HepG2 (cell line): ENCODE data around the gene GATC. TPM values are rescaled to one million over a fixed set of nuclear protein-coding genes. Genes with fewer than 3 reads are reported as not detected.

Source experiments
- AHR ChIP-seq: IDR thresholded peaks from 2 replicates; pipeline ENCODE4 v1.6.1; 2018; ENCODE audit warnings: missing genetic modification reagents, missing compliant biosample characterization
- ATF1 ChIP-seq: IDR thresholded peaks from 2 replicates; pipeline ENCODE4 v1.6.1; 2016; ENCODE audit warnings: mild to moderate bottlenecking, control low read depth
- ATM ChIP-seq: fragments of 450-650 bp; IDR thresholded peaks from 2 replicates; pipeline ENCODE4 v1.7.1; 2017; ENCODE audit warnings: mild to moderate bottlenecking, borderline replicate concordance
- DNMT3B ChIP-seq: conservative IDR thresholded peaks from 2 replicates; pipeline ENCODE4 v1.6.1; 2016; ENCODE audit warnings: missing biosample characterization, control low read depth
- HIVEP1 ChIP-seq: sonication (generic); formaldehyde crosslinking; IDR thresholded peaks from 2 replicates; pipeline ENCODE4 v1.4.0; 2020; ENCODE audit warnings: mild to moderate bottlenecking, missing genetic modification reagents
- HOXA9 ChIP-seq: sonication (generic); formaldehyde crosslinking; IDR thresholded peaks from 2 replicates; pipeline ENCODE4 v1.8.1; 2022; ENCODE audit warnings: missing genetic modification reagents, mild to moderate bottlenecking, moderate library complexity, borderline replicate concordance
- JARID2 ChIP-seq: sonication (generic); formaldehyde crosslinking; IDR thresholded peaks from 2 replicates; pipeline ENCODE4 v1.8.1; 2023; ENCODE audit warnings: missing genetic modification reagents, inconsistent platforms; ENCODE audit not compliant: insufficient replicate concordance
- KMT2B ChIP-seq: IDR thresholded peaks from 2 replicates; pipeline ENCODE4 v1.6.1; 2016; ENCODE audit warnings: missing genetic modification reagents, missing compliant biosample characterization
- MYNN ChIP-seq: sonication (generic); formaldehyde crosslinking; IDR thresholded peaks from 2 replicates; pipeline ENCODE4 v1.4.0; 2020; ENCODE audit warnings: mild to moderate bottlenecking, low read depth, missing genetic modification reagents
- NFKB2 ChIP-seq: sonication (generic); formaldehyde crosslinking; IDR thresholded peaks from 2 replicates; pipeline ENCODE4 v1.4.0; 2020; ENCODE audit warnings: missing genetic modification reagents, borderline replicate concordance
- SALL1 ChIP-seq: sonication (generic); formaldehyde crosslinking; IDR thresholded peaks from 2 replicates; pipeline ENCODE4 v1.8.0; 2022; ENCODE audit warnings: mild to moderate bottlenecking, missing genetic modification reagents
- SP1 ChIP-seq, 2 experiments: fragments of 450-650 bp in 1 of 2; sonication (generic) in 1 of 2; formaldehyde crosslinking in 1 of 2; IDR thresholded peaks; 2 replicates each; pipeline versions ENCODE4 v1.4.0 to v1.6.1; 2016 to 2020; ENCODE audit warnings: missing genetic modification reagents in 1 of 2
- SRY ChIP-seq: sonication (generic); formaldehyde crosslinking; IDR thresholded peaks from 2 replicates; pipeline ENCODE4 v1.8.0; 2022; ENCODE audit warnings: mild to moderate bottlenecking, missing genetic modification reagents
- ZBTB3 ChIP-seq: sonication (generic); formaldehyde crosslinking; IDR thresholded peaks from 2 replicates; pipeline ENCODE4 v1.4.0; 2020; ENCODE audit warnings: low read depth, mild to moderate bottlenecking, moderate library complexity, missing genetic modification reagents, borderline replicate concordance
- ZNF138 ChIP-seq: sonication (generic); formaldehyde crosslinking; IDR thresholded peaks from 2 replicates; pipeline ENCODE4 v1.5.0; 2020; ENCODE audit warnings: mild to moderate bottlenecking, low read depth, missing genetic modification reagents
- ZNF333 ChIP-seq: sonication (generic); formaldehyde crosslinking; IDR thresholded peaks from 2 replicates; pipeline ENCODE4 v1.4.0; 2020; ENCODE audit warnings: mild to moderate bottlenecking, missing genetic modification reagents, borderline replicate concordance
- ZNF350 ChIP-seq: sonication (generic); formaldehyde crosslinking; IDR thresholded peaks from 2 replicates; pipeline ENCODE4 v1.4.0; 2020; ENCODE audit warnings: mild to moderate bottlenecking, low read depth, missing genetic modification reagents, borderline replicate concordance
- ZNF460 ChIP-seq: sonication (generic); formaldehyde crosslinking; IDR thresholded peaks from 2 replicates; pipeline ENCODE4 v1.5.1; 2020; ENCODE audit warnings: missing genetic modification reagents, mild to moderate bottlenecking, borderline replicate concordance
- ZNF766 ChIP-seq: sonication (generic); formaldehyde crosslinking; IDR thresholded peaks from 2 replicates; pipeline ENCODE4 v1.5.0; 2020; ENCODE audit warnings: missing genetic modification reagents, borderline replicate concordance
- ZNF878 ChIP-seq: sonication (generic); formaldehyde crosslinking; IDR thresholded peaks from 2 replicates; pipeline ENCODE4 v1.8.1; 2023; ENCODE audit warnings: mild to moderate bottlenecking, missing genetic modification reagents, moderate library complexity
- polyA plus RNA-seq, 8 experiments: library from polyadenylated mRNA; depleted of rRNA in 3 of 8; stranded (reverse) in 7 of 8; unstranded in 1 of 8; fragments of >200 nt; fragmentation: Illumina TruSeq in 4 of 8; extraction: Trizol in 4 of 8; gene quantifications; 2 replicates each; pipeline versions ENCODE4 v1.2.1 to v1.2.3, GENCODE V29; 2011 to 2016; ENCODE audit warnings: low read depth in 4 of 8, missing spikeins in 1 of 8, mixed read lengths in 1 of 8; ENCODE audit not compliant: insufficient read depth in 1 of 8
- total RNA-seq, 5 experiments: library from RNA; depleted of rRNA; stranded (reverse); fragments of >200 nt; fragmentation: Illumina TruSeq; extraction: Trizol; gene quantifications; 2 replicates each; pipeline ENCODE4 v1.2.3, GENCODE V29; 2016; ENCODE audit warnings: low read depth in 1 of 5
- TF ChIP-seq, protein P1 (sequence below): sonication (generic); formaldehyde crosslinking; IDR thresholded peaks from 2 replicates; pipeline ENCODE4 v1.5.0; 2020; ENCODE audit warnings: missing genetic modification reagents
- TF ChIP-seq, protein P2 (sequence below): IDR thresholded peaks from 2 replicates; pipeline ENCODE4 v1.6.1; 2016
- TF ChIP-seq, protein P3 (sequence below): sonication (generic); formaldehyde crosslinking; IDR thresholded peaks from 2 replicates; pipeline ENCODE4 v1.4.0; 2020; ENCODE audit warnings: missing genetic modification reagents, borderline replicate concordance

Gene GATC
- total and polyA plus RNA-seq, 2 of the 13 experiments (the other 11 are each of a cell fraction or from before 2014, with no cell fraction given): 17.7 to 29.7 TPM

DNA sequence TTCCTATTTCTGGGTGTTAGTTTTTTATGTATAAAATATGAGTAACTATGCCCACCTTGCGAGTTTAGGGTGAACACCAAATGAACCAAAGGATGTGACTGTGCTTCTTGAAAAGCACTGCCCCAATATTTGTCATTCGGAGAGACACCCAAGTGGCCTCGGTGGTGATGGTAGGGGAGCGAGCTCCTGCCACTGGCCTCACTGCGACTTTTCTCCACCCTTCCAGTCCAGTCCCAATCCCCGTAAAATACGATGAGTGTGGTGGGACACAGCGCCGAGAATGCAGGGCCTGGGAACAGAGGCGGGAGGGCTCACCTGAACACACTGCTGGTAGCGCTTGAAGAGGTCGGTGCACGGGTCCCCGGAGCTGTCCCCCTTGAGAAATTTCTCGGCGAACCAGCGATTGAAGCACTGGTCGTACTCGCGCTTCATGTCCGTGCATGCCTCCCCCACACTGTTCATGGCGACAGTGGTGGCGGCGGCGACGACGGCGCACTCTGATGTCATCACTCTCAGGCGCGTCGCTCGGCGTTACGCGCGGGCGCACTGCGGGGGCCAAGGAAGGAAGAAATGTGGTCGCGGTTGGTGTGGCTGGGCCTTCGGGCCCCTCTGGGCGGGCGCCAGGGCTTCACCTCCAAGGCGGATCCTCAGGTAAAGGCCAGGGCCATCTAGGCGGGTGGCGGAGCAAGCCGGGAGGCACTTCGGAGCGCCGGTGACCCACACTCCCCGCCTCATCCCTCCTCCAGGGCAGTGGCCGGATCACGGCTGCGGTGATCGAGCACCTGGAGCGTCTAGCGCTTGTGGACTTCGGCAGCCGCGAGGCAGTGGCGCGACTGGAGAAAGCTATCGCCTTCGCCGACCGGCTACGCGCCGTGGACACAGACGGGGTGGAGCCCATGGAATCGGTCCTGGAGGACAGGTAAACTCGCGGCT is at the start of gene GATC, which contains the start of gene TRIAP1 (continued):
- TF ChIP-seq, protein P1, sequence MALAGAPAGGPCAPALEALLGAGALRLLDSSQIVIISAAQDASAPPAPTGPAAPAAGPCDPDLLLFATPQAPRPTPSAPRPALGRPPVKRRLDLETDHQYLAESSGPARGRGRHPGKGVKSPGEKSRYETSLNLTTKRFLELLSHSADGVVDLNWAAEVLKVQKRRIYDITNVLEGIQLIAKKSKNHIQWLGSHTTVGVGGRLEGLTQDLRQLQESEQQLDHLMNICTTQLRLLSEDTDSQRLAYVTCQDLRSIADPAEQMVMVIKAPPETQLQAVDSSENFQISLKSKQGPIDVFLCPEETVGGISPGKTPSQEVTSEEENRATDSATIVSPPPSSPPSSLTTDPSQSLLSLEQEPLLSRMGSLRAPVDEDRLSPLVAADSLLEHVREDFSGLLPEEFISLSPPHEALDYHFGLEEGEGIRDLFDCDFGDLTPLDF (CRISPR knock-in tag): no peak
- TF ChIP-seq SALL1 (CRISPR knock-in tag) (peak; percentile 87), ZNF138 (CRISPR knock-in tag) (peak; percentile 40; the same call in 1 of the 2 replicates), ZNF350 (CRISPR knock-in tag) (peak; percentile 97), ZNF878 (no peak), SRY (CRISPR knock-in tag) (peak; percentile 93), ZNF333 (no peak), ATF1 (CRISPR knock-in tag) (peak; percentile 100), ZNF460 (CRISPR knock-in tag) (no peak; the same call in 1 of the 2 replicates), DNMT3B (CRISPR knock-in tag) (no peak), AHR (no peak; the same call in 1 of the 2 replicates), HIVEP1 (CRISPR knock-in tag) (peak; percentile 56; the same call in 1 of the 2 replicates), SP1 (IDR thresholded peaks at IDR 0.05) (no peak), SP1 (CRISPR knock-in tag; IDR thresholded peaks at IDR 0.05) (peak; percentile 88), ZBTB3 (peak; percentile 96; the same call in 1 of the 2 replicates), ZNF766 (CRISPR knock-in tag) (peak; percentile 52; the same call in 1 of the 2 replicates), ATM (no peak; the same call in 1 of the 2 replicates), KMT2B (CRISPR knock-in tag) (peak; percentile 100), MYNN (CRISPR knock-in tag) (no peak), HOXA9 (peak; percentile 75; the same call in 1 of the 2 replicates), NFKB2 (peak; percentile 90; the same call in 1 of the 2 replicates), JARID2 (CRISPR knock-in tag) (peak; percentile 49)
- TF ChIP-seq, protein P2, sequence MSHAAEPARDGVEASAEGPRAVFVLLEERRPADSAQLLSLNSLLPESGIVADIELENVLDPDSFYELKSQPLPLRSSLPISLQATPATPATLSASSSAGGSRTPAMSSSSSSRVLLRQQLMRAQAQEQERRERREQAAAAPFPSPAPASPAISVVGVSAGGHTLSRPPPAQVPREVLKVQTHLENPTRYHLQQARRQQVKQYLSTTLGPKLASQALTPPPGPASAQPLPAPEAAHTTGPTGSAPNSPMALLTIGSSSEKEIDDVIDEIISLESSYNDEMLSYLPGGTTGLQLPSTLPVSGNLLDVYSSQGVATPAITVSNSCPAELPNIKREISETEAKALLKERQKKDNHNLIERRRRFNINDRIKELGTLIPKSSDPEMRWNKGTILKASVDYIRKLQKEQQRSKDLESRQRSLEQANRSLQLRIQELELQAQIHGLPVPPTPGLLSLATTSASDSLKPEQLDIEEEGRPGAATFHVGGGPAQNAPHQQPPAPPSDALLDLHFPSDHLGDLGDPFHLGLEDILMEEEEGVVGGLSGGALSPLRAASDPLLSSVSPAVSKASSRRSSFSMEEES (CRISPR knock-in tag): peak; percentile 65
- TF ChIP-seq, protein P3, sequence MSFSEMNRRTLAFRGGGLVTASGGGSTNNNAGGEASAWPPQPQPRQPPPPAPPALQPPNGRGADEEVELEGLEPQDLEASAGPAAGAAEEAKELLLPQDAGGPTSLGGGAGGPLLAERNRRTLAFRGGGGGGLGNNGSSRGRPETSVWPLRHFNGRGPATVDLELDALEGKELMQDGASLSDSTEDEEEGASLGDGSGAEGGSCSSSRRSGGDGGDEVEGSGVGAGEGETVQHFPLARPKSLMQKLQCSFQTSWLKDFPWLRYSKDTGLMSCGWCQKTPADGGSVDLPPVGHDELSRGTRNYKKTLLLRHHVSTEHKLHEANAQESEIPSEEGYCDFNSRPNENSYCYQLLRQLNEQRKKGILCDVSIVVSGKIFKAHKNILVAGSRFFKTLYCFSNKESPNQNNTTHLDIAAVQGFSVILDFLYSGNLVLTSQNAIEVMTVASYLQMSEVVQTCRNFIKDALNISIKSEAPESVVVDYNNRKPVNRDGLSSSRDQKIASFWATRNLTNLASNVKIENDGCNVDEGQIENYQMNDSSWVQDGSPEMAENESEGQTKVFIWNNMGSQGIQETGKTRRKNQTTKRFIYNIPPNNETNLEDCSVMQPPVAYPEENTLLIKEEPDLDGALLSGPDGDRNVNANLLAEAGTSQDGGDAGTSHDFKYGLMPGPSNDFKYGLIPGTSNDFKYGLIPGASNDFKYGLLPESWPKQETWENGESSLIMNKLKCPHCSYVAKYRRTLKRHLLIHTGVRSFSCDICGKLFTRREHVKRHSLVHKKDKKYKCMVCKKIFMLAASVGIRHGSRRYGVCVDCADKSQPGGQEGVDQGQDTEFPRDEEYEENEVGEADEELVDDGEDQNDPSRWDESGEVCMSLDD (CRISPR knock-in tag): no peak
